RWPE2 (cell line): ENCODE results near the gene PHF24.

Experiments
- ATAC-seq: fragments of 200-7000 bp; cut with Tn5 transposase; 3 replicates; pipeline ENCODE4 v1.9.1; 2021; ENCODE audit warnings: low read depth
- DNase-seq: peaks from one replicate; pipeline ENCODE4 v3.0.0-alpha.2; 2020; ENCODE audit warnings: low spot score
- H3K27ac ChIP-seq: fragments of 450-650 bp; 2 replicates; pipeline ENCODE4 v1.5.1; 2017; ENCODE audit warnings: mild to moderate bottlenecking; ENCODE audit not compliant: poor library complexity, severe bottlenecking
- H3K27me3 ChIP-seq: fragments of 250-450 bp; sonication (Bioruptor Pico); 2 replicates; pipeline ENCODE4 v1.5.1; 2021; ENCODE audit warnings: mild to moderate bottlenecking, moderate library complexity; ENCODE audit not compliant: insufficient read depth, poor library complexity, severe bottlenecking
- H3K36me3 ChIP-seq: fragments of 250-450 bp; sonication (Bioruptor Pico); 2 replicates; pipeline ENCODE4 v1.5.1; 2020; ENCODE audit warnings: low read depth, mild to moderate bottlenecking, moderate library complexity
- H3K4me1 ChIP-seq: fragments of 250-450 bp; sonication (Bioruptor Pico); 2 replicates; pipeline ENCODE4 v1.5.1; 2021; ENCODE audit warnings: mild to moderate bottlenecking, moderate library complexity; ENCODE audit not compliant: insufficient read depth, poor library complexity, severe bottlenecking
- H3K4me3 ChIP-seq: fragments of 250-450 bp; sonication (Bioruptor Pico); 2 replicates; pipeline ENCODE4 v1.5.1; 2021; ENCODE audit warnings: mild to moderate bottlenecking, moderate library complexity; ENCODE audit not compliant: severe bottlenecking
- H3K9me3 ChIP-seq: fragments of 250-450 bp; sonication (Bioruptor Pico); 2 replicates; pipeline ENCODE4 v1.5.1; 2021; ENCODE audit warnings: mild to moderate bottlenecking, moderate library complexity; ENCODE audit not compliant: severe bottlenecking
- TF ChIP-seq, protein P1 (sequence below): fragments of 450-650 bp; IDR thresholded peaks from one replicate; pipeline ENCODE4 v1.5.1; 2017; ENCODE audit warnings: mild to moderate bottlenecking, moderate library complexity; ENCODE audit not compliant: poor library complexity, severe bottlenecking

PHF24 gene

DNA sequence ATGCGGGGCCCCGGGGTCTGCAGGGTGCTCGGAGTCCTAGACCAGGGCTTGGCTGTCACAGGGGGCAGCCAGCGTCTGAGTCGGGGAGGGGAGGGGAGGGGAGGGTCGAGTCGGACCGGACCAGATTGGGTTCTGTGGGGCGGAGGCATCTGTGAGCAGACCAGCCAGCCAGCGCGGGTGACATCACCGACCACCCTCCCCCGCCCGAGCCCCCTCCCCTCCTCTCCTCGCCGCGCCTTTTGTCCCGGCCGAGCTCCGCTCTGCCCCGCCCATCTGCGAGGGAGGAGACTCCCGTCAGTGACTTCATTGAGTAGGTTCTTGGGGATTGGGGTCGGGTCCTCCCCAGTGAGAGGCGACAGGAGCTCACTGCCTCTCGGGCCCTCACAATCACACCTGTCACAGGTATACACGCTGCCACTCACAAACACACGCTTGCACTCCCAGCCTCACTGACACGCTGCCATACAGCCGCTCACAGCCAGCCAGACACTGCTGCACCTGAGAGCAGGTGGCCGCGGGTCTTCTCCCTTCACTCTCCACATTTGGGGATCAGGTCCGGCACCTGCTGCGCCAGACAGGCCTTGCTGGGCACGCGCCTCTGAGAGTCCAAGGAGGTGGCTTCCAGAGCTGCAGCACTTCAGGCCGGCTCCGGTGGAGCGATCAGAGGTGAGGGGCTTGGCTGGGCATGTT is 32.0 kb downstream of the PHF24 start:
- Histone ChIP-seq H3K36me3 (no peaks in the 10 kb centered on the region), H3K9me3 (no peaks in the 10 kb centered on the region), H3K4me1 (peaks cover 45% of the 10 kb centered on the region), H3K27me3 (no peaks in the 10 kb centered on the region), H3K4me3 (peak overlapping the region; percentile 49), H3K27ac (peak overlapping the region; percentile 83)
- ATAC-seq (peak; percentile 0; the same call in 1 of the 3 replicates), DNase-seq (peak; percentile 62)
- TF ChIP-seq, protein P1, sequence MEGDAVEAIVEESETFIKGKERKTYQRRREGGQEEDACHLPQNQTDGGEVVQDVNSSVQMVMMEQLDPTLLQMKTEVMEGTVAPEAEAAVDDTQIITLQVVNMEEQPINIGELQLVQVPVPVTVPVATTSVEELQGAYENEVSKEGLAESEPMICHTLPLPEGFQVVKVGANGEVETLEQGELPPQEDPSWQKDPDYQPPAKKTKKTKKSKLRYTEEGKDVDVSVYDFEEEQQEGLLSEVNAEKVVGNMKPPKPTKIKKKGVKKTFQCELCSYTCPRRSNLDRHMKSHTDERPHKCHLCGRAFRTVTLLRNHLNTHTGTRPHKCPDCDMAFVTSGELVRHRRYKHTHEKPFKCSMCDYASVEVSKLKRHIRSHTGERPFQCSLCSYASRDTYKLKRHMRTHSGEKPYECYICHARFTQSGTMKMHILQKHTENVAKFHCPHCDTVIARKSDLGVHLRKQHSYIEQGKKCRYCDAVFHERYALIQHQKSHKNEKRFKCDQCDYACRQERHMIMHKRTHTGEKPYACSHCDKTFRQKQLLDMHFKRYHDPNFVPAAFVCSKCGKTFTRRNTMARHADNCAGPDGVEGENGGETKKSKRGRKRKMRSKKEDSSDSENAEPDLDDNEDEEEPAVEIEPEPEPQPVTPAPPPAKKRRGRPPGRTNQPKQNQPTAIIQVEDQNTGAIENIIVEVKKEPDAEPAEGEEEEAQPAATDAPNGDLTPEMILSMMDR: no peak

DNA sequence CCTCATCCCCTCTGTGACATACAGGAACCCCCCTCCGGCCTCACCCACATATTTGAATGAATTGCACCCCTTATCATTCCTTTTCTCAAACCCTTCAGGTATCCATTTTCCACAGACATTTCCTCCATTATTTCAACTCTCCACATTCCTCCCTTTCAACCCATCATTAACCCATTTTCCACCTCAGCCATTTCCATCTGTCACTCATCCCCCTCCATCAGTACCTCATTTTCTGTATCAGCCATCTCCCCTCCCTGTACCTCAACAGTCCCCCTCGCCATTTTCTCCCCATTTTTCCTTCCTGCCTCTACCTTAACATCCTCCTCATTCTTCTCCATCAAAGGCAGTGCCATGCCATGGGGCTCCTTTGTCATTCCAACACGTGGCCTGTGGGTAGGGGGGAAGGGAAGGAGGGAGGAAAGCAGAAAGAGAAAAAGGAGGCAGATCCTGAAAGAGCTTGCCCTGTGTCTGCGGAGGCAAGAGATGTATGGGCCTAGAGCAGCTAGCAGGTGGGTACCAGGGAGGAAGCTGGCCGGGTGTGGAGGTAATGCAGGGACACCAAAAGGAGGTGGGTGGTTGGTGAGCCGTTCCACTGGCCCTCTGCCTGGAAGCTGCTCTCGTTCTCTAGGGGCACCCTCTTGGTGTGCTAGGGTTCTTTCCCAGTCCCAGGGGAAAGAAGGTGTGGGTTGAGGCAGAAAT is 33.0 kb downstream of the PHF24 start:
- Histone ChIP-seq H3K4me3 (no peak overlapping the region), H3K27me3 (no peaks in the 10 kb centered on the region), H3K4me1 (peaks cover 54% of the 10 kb centered on the region), H3K9me3 (no peaks in the 10 kb centered on the region), H3K36me3 (peaks cover 5% of the 10 kb centered on the region), H3K27ac (peak overlapping the region; percentile 83)
- TF ChIP-seq, protein P1: no peak
- ATAC-seq (no peak), DNase-seq (peak; percentile 44)

DNA sequence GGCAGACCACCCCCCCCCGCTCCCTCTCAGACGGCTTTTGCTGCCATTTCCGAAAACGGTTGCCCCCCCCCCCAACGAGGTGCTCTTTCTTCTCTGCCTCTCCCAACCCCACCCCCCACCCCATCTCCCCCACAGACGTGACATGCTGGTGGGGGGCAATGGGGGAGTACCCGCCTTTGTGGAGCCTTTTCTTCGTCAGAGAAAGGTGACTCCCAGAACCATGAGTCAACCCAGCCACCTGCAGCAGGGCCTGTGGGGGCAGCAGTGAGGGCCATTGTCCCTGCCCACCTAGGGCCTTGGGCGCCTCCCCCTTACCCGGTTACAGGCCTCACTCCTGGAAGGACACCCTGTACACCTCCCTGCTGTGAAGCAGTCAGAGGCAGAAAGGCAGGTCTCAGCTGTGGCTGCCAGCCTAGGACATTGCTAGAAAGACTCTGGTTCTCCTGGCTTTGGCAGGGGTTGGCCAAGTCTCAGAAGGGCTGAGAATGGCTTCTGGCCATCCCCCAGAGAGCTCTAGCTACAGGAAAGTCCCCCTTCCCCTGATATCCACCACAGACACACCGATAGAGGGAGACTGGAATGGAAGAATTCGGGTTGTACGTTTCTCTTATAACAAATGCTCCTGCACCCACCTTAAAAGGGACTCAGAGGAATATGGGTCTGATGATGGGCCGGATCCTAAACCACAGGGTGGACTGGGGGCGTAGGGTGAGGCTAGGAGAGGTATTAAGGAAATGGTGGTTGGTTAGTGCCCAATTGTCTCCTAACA is 33.7 kb downstream of the PHF24 start:
- peak overlapping the region; percentile 83 for H3K27ac ChIP-seq
- peak; percentile 62 for DNase-seq

DNA sequence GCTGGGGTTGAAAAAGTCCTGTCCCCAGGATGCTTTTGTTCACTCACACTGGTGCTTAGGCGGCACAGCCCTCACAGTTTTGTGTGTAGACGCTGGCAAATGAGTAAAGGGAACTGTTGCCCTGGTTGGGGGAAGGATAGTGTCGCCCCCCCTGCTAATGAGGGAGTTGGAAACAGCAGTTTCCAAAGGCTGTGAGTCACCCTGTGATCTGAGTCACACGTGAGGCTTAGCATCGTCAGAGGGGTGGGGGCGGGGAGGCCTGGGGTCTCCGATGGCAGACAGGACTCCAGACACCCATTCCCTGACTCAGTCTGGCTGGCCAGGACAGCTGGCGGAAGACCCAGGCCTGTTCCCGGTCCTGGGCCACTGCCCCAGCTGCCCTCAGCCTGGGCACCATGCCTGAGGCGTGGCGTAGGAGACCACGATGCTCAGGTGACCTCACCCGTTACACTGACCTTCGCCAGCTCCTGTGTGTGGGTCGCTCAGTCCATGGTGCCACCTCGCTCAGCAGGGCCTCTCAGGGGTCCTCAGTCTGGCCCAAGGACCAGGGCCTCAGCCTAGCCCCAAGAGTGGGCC is 34.4 kb downstream of the PHF24 start:
- TF ChIP-seq, protein P1: no peak
- Histone ChIP-seq H3K4me3 (no peak overlapping the region), H3K9me3 (no peaks in the 10 kb centered on the region), H3K36me3 (peaks cover 13% of the 10 kb centered on the region), H3K27ac (peak overlapping the region; percentile 83), H3K4me1 (peaks cover 49% of the 10 kb centered on the region), H3K27me3 (no peaks in the 10 kb centered on the region)
- DNase-seq (peak; percentile 84), ATAC-seq (peak; percentile 8; the same call in 1 of the 3 replicates)

More for the DNA sequence above, 33.7 kb downstream of the PHF24 start:
- ATAC-seq: no peak
- TF ChIP-seq, protein P1: peak; percentile 11
- H3K4me1 ChIP-seq: peaks cover 55% of the 10 kb centered on the region
- H3K36me3 ChIP-seq: peaks cover 11% of the 10 kb centered on the region
- H3K27me3 ChIP-seq: no peaks in the 10 kb centered on the region
- H3K9me3 ChIP-seq: no peaks in the 10 kb centered on the region
- H3K4me3 ChIP-seq: no peak overlapping the region
